Activated CD4-positive, alpha-beta T cell treated with anti-CD3 and anti-CD28 coated beads, Interleukin-2, Interleukin-4, amounts not matched to agents 100 ng/mL and 50 ng/mL, durations not matched to agents 16 hours and 8 hours (primary cell): Measurements from ENCODE around the gene PTPRC.

Source experiments
- DNase-seq: peaks from one replicate; pipeline ENCODE4 v3.0.0-alpha.2; 2020; ENCODE audit warnings: low spot score

The PTPRC gene

DNA sequence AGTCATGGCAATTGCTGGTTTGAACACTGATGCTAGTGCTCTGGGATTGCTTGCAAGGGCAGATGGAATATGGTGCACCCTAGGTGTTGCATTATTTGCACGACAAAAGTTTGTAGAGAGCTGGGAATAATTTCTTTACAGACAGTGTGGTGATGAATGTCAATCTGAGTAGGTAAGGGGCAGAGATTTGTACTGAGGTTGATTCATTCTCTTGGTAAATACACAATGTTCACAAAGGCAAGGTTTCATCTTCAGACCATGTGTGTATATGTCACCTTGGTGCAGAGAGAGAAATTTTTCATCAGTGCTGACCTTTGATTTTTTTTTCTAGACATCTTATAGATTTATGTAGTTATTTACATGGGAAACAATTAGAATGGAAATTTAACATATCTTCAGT is 5.0 kb downstream of the PTPRC start:
- no peak for DNase-seq

DNA sequence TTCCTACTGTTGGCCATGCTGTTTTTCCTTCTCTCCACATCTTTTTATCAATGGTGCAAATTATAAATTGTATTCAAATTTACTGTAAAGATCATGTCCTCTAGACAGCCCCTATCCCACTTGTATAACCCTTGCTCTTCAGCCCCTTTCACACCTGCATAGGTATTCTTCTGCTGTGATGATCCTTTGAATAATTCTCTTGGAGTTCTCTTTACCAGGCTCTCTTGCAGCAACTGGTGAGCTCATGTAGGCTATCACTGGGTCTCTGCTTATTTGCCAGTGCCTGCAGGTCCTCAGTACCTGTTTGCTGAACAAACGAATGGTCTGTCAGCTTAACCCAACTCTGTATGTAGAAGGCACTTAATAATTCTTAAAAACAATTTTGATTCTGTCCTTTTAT is 8.2 kb downstream of the PTPRC start:
- no peak for DNase-seq

DNA sequence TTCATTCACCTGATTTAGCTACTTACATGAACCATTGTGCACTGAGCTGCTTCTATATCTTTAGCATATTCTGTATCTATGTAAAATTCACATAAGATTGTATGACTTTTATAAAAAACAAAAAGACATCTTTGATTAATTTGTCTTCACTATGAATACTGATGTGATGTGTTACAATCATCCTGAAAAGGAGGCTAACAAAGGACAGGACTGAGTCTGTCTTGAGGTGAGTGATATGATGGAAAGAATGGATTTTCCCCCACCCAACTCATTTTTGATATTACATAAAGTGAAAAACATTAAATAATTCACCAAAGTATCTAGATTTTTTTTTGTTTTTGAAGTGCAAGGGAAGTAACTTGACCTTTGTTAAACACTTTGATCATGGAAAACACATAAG is 9.8 kb downstream of the PTPRC start:
- DNase-seq, result no peak

GRCh38 chr1:198649232-198649967 is 10.6 kb downstream of the PTPRC start:
- DNase-seq, result no peak

DNA sequence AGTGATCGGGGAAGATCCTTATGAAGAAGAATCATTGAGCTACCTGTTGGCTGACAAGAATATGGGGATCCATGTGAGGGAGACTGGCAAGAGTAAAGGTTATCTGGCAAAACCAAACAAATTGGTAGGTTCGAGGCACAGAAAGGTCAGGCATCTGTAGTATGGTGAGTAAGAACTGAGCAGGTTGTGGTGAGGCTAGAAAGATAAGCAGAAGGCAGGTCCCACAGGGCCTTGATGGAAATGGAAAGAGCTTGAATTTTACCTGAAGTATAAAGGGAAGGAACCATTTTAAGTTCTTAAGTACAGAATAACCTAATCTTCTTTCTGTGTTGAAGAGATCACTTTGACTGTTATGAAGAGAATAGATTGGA is 11.1 kb downstream of the PTPRC start:
- peak; percentile 73 for DNase-seq

- DNase-seq, result no peak
Observed at GRCh38 chr1:198650506-198650905, 11.7 kb downstream of the PTPRC start.

GRCh38 chr1:198651650-198652400 is 13.0 kb downstream of the PTPRC start:
- DNase-seq, result no peak

DNA sequence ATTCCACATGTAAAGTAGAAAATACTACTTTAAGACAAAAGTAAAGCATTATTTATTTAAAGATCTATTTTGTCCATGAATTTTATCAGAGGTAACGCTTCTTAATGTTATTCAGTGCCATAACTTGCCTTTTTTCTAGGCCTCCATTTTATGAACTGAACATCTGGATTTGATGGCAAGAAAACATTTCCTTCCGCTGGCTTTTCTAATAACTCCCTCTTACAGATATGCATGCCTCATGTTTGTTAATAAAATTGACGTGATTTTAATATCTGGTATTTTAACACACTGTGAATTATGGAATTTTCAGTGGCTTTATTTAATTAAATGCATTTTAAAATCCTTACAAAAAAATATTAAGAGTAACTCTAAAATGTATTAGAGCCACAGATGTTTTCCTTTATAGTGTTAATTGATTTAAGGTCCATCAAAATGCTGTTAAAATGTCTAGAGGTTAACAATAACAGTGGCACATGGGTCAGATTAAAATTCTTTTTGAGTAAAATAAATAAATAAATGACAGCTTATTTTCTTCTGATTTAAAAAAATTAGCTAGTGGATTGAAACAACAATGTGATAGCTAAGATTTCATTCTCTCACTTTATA is 15.1 kb downstream of the PTPRC start:
- no peak for DNase-seq

GRCh38 chr1:198655459-198656121 is 16.8 kb downstream of the PTPRC start:
- no peak for DNase-seq

DNA sequence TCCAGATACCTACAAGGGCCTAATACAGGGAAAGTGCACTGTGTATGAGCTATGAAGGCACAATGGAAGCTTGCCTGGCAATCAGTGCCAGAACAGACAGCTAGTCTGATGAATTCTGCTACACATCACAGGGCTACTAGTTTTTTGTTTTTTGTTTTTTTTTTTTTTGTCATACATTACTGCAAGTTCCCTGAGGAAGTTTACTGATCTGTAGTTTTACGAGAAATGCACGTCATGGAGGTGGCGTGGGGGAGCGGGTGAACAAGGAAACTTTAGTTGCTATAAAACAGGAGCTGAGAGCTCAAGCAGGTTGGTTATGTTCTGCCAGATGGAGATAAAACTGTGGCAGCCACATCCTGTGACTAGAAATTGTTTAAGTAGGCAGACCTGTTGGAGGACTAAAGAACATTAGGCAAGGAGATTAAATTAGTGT is 17.7 kb downstream of the PTPRC start:
- peak; percentile 81 for DNase-seq

GRCh38 chr1:198657550-198658064 is 18.8 kb downstream of the PTPRC start:
- peak; percentile 72 for DNase-seq

- DNase-seq, result no peak
Observed at GRCh38 chr1:198660341-198661261, 21.8 kb downstream of the PTPRC start.

DNA sequence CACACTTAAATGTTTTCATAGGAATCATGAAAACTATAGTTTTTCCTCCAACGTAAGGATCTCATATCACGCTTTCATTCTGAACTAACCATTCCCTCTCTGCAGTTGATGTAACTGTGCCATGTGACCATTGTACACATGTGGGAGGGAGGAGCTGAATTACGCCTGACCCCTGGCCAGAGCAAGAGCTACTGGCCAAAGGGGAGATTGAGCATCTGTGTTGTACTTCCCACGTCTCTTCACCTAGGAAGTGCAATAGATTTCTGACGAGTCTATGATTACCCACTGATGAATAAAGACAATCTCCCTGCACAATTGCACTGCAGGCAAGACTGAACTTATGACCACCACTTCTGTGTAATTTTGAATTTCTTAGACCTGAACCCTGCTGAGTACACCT is 24.0 kb downstream of the PTPRC start:
- DNase-seq, result no peak

GRCh38 chr1:198664068-198664788 is 25.4 kb downstream of the PTPRC start:
- no peak for DNase-seq

DNA sequence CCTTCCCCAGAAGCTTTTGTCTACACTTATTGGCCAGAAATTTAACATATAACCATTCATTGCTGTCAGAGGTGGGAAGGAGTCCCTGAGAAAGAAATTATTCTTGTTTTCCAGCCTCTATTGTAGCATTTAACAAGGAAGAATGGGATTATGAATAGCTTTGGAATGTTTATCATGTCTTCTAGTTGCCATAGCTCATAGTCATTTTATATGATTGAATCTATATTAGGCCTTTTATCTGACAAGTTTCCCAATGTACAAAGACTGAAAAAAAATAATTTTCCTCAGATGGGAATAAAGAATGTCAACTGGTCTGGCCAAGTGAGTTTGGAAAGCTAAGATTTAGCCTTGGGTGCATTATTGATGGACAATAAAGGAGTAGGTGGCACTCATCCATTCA is 28.3 kb downstream of the PTPRC start:
- no peak for DNase-seq

GRCh38 chr1:198667807-198668206 is 29.0 kb downstream of the PTPRC start:
- DNase-seq, result no peak

GRCh38 chr1:198669023-198669698 is 30.3 kb downstream of the PTPRC start:
- DNase-seq, result peak; percentile 91

- no peak for DNase-seq
Observed at GRCh38 chr1:198669771-198670170, 30.9 kb downstream of the PTPRC start.

GRCh38 chr1:198671136-198671535 is 32.3 kb downstream of the PTPRC start:
- no peak for DNase-seq

- DNase-seq, result no peak
Observed at GRCh38 chr1:198672124-198672523, 33.3 kb downstream of the PTPRC start.
